ENCODE results near the gene AGO4.

DNA sequence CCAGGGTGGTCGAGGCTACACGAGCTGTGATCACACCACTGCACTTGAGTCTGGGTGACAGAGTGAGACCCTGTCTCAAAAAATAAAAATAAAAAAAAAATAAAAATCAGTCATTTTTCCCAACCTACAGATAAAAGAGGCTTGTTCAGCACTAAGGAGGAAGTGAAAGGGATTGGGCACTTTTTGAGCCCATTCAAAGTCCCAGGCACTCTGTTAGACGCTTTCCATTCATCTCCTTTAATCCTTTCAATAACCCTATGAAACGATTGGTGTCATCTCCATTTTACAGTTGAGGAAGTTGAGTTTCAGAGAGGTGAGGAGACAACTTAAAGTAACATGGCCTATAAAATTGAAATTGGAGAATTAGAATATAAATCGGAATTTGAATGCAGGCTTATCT is 10.4 kb upstream of the AGO4 start:
- no peak for TF ChIP-seq POLR2A (IDR thresholded peaks at IDR 0.05)
- TF ChIP-seq CTCF (IDR thresholded peaks at IDR 0.05): no peak
- no peak for TF ChIP-seq POLR2AphosphoS5 (IDR thresholded peaks at IDR 0.05)
- TF ChIP-seq EP300 (IDR thresholded peaks at IDR 0.05): no peak
